Thoracic aorta (tissue), 2 donors: Measurements from ENCODE around the gene TPPP2. TPM values are rescaled to one million over a fixed set of nuclear protein-coding genes. Genes with fewer than 3 reads are reported as not detected.

Experiments
- ATAC-seq: fragments of 150-250 bp; one replicate; pipeline ENCODE4 v1.8.0; 2017; ENCODE audit warnings: low read depth; ENCODE audit not compliant: insufficient number of reproducible peaks, low FRiP score
- DNase-seq: peaks from one replicate; pipeline ENCODE4 v3.0.0-alpha.2; 2020; ENCODE audit warnings: low spot score
- H3K27ac ChIP-seq, 2 donors: fragments of 200-600 bp; sonication (generic); 1 replicate in 1 of 2; 2 replicates in 1 of 2; pipeline ENCODE4 v1.5.1; 2016; ENCODE audit warnings: mild to moderate bottlenecking in 2 of 2, moderate library complexity in 2 of 2
- H3K27me3 ChIP-seq: fragments of 200-600 bp; sonication (generic); replicated peaks from 2 replicates; pipeline ENCODE4 v1.6.0; 2016; ENCODE audit warnings: mild to moderate bottlenecking; ENCODE audit not compliant: insufficient read depth
- H3K36me3 ChIP-seq: fragments of 200-600 bp; sonication (generic); one replicate; pipeline ENCODE4 v1.5.1; 2016
- H3K4me1 ChIP-seq, 2 donors: fragments of 200-600 bp; sonication (generic); 1 replicate in 1 of 2; 2 replicates in 1 of 2; pipeline versions ENCODE4 v1.5.1 to v1.6.0; 2016; ENCODE audit warnings: low read depth in 2 of 2, mild to moderate bottlenecking in 1 of 2; ENCODE audit not compliant: control insufficient read depth in 1 of 2
- H3K4me3 ChIP-seq: fragments of 200-600 bp; sonication (generic); 2 replicates; pipeline ENCODE4 v1.5.1; 2016; ENCODE audit warnings: mild to moderate bottlenecking
- H3K9me3 ChIP-seq: fragments of 200-600 bp; sonication (generic); 2 replicates; pipeline ENCODE4 v1.5.1; 2016
- CTCF ChIP-seq: fragments of 200-600 bp; sonication (generic); IDR thresholded peaks from one replicate; pipeline ENCODE4 v1.5.1; 2019; ENCODE audit warnings: antibody characterized with exemption
- total RNA-seq, 2 donors: library from RNA; depleted of rRNA; stranded (reverse); fragments of >200 nt; gene quantifications; one replicate each; pipeline versions ENCODE4 v1.1.0 to v1.2.3, GENCODE V29; 2016

Gene TPPP2
- total RNA-seq, 2 donors from 2014 or later: not detected

GRCh38 chr14:20988717-20989470, 41.1 kb upstream of the TPPP2 start:
- H3K27ac ChIP-seq: peak overlapping the region; percentile 77 to 88
- no peak for ATAC-seq
- H3K9me3 ChIP-seq: no peaks in the 10 kb centered on the region
- DNase-seq: no peak
- TF ChIP-seq CTCF: no peak
- peaks cover 34 to 52% of the 10 kb centered on the region in 2 donors for H3K4me1 ChIP-seq
- no peaks in the 10 kb centered on the region for H3K27me3 ChIP-seq
- peak overlapping the region; percentile 88 for H3K4me3 ChIP-seq
- peaks cover 16% of the 10 kb centered on the region for H3K36me3 ChIP-seq

GRCh38 chr14:20989471-20989786, 40.6 kb upstream of the TPPP2 start:
- peaks cover 34 to 52% of the 10 kb centered on the region in 2 donors for H3K4me1 ChIP-seq
- H3K36me3 ChIP-seq: peaks cover 19% of the 10 kb centered on the region
- DNase-seq (no peak), ATAC-seq (no peak)
- H3K27me3 ChIP-seq: no peaks in the 10 kb centered on the region
- peak overlapping the region; percentile 77 to 88 for H3K27ac ChIP-seq
- no peaks in the 10 kb centered on the region for H3K9me3 ChIP-seq
- TF ChIP-seq CTCF: no peak
- peak overlapping the region; percentile 88 for H3K4me3 ChIP-seq

GRCh38 chr14:20989787-20990600, 40.0 kb upstream of the TPPP2 start, which contains the start of gene METTL17:
METTL17 (plus strand) TSS chr14:20989980; CDS start chr14:20990003, 23 bp downstream.
- TF ChIP-seq CTCF: no peak
- Histone ChIP-seq H3K4me3 (peak within 1 kb of the TSS; percentile 88), H3K36me3 (peaks cover 25% of the 10 kb centered on the region), H3K4me1 (peaks cover 34 to 52% of the 10 kb centered on the region in 2 donors), H3K27ac (peak within 1 kb of the TSS; percentile 77 to 88), H3K27me3 (no peaks in the 10 kb centered on the region), H3K9me3 (no peaks in the 10 kb centered on the region)
- ATAC-seq (peak; percentile 87), DNase-seq (peak; percentile 83)

- Histone ChIP-seq H3K4me1 (peaks cover 2 to 11% of the 10 kb centered on the region in 2 donors), H3K9me3 (no peaks in the 10 kb centered on the region), H3K27me3 (no peaks in the 10 kb centered on the region), H3K4me3 (no peak overlapping the region), H3K27ac (no peak overlapping the region), H3K36me3 (peaks cover 41% of the 10 kb centered on the region)
- DNase-seq (no peak), ATAC-seq (no peak)
- no peak for TF ChIP-seq CTCF
Measured at GRCh38 chr14:20996521-20996920, 33.5 kb upstream of the TPPP2 start.

GRCh38 chr14:20997115-20997514, 32.9 kb upstream of the TPPP2 start:
- no peak for TF ChIP-seq CTCF
- H3K36me3 ChIP-seq: peaks cover 36% of the 10 kb centered on the region
- H3K4me1 ChIP-seq: peaks cover 0 to 6% of the 10 kb centered on the region in 2 donors
- no peak overlapping the region for H3K27ac ChIP-seq
- H3K4me3 ChIP-seq: no peak overlapping the region
- H3K9me3 ChIP-seq: no peaks in the 10 kb centered on the region
- H3K27me3 ChIP-seq: no peaks in the 10 kb centered on the region
- ATAC-seq: no peak
- no peak for DNase-seq
